ENCODE results near the gene SWSAP1.
"Not testable (repeated sequence)": the region's sequence is repeated elsewhere in the genome, so short reads cannot be mapped to it uniquely, and the experiment has no call there.

SWSAP1 gene

DNA sequence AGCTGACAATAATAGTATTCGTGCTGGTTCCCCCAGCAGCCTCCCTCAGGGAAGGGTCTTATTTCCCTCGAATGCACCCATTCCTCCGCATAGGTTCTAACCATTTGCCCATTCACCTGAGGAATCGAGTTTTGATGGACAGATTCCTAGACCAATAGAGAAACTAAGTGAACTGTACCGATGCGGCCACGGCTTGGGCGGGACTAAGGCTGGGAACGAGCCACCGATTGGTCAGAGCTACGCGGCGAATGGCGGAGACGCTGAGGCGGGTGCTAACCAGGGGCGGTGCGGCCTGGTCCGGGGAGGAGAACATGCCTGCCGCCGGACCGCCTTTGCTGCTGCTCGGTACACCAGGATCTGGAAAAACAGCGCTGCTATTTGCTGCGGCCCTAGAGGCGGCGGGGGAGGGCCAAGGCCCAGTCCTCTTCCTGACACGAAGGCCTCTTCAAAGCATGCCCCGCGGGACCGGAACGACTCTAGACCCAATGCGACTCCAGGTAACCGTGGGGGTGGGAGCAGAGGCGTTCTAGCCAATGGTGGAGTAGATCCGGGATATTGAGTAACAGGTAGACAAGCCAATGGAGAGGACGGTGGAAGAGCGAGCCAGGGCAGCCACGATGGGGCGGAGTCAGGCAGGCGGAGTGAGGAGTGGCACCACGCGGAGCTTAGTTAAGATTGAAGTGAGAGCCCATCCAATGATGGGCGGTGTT is at the start of gene SWSAP1:
Gene SWSAP1, plus strand, starts transcription at position 234 of the 710 bp plus-strand sequence. Its CDS starts 15 bp downstream, at position 249.
- peak; percentile 99 for DNase-seq (ENCODE audit: low spot score)

DNA sequence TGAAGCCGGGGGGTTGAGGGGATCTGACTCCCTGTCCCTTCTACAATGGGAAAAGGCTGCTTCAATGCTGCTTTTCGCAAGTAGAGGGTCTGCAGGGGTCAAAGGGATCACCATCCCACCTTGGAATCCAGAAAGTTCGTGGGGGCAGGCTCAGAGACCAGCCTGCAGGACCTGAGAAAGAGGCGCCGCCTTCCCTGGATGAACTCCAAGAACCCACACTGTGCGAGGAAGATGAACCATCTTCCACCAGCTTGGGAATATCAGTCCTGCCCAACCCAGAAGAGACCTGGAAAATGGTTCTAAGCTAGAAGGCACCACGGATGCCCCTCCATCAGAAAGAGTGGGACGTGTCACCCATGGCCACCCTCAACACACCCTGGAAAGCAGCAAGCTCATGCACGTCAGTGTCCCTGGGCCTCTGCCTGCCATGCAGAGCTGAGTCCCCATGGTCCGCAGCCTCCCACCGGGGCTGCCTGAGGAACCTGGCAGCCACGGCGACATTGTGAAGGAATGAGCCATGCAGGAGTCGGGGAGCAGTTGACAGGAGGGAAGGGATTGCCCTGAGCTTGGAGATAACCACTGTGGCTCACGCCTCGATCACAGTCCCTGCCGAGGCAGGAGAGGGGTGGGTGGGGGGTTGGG is 49.6 kb upstream of the SWSAP1 start:
- DNase-seq (ENCODE audit: low spot score), result no peak

DNA sequence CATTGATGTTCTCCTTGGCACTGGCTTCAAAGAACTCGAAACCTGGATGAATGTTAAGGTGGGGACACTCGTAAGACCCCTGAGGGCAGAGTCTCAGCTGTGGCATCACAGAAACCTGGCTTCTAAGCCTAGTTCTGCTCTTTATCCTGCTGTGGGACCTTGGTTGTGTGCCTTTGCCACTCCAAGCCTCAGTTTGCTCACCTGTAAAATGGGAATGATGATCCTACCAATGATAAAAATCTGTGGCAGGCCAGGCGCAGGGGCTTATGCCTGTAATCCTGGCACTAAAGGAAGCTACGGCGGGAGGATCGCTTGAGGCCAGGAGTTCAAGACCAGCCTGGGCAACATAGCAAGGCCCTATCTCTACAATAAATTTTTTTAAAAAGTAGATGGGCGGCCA is 48.9 kb upstream of the SWSAP1 start:
- DNase-seq (ENCODE audit: low spot score), result no peak

DNA sequence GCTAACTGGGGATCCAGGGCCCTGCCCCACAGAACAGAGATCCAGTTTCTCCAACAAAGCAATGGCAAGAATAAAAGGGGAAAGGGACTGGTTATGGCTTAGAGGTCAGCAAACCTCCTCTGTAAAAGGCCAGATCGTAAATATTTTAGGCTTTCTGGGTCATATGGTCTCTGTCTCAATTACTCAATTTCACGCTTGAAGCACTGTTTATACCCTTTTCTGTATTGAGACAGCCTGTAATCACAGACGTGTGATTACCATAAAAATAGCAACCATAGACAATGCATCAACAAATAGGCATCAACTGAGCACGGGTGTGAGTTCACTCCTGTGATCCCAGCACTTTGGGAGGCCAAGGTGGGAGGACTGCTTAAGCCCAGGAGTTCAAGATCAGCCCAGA is 44.3 kb upstream of the SWSAP1 start:
- no peak for DNase-seq (ENCODE audit: low spot score)

DNA sequence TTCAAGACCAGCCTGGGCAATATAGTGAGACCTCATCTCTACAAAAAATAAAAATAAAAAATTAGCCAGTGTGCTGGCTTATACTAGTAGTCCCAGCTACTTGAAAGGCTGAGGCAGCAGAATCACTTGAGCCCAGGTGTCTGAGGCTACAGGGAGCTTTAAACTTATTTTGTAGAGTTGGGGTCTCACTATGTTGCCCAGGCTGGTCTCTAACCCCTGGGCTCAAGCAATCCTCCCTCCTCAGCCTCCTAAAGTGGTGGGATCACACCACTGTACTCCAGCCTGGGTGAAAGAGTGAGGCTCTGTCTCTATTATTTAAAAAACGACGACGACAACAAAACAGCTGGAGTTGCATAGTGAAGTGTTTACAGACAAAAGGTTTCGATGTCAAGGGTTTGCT is 43.0 kb upstream of the SWSAP1 start:
- DNase-seq (ENCODE audit: low spot score), result no peak

DNA sequence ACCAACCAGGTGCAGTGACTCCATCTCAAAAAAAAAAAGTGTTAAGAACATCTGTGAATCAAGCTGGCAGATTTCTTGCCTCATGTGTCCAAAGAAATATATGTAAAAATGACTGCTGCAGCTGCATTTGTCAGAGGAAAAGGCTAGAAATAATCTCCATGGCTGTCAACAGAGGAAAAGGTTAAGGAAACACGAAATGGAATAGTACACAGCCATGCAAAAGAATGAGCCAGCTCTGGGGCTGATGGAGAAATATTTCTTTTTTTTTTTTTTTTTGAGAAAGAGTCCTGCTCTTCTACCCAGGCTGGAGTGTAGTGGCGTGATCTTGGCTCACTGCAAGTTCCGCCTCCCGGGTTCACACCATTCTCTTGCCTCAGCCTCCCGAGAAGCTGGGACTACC is 41.6 kb upstream of the SWSAP1 start:
- DNase-seq (ENCODE audit: low spot score), result no peak

- DNase-seq (ENCODE audit: low spot score), result not testable (repeated sequence)
These were observed 40.6 kb upstream of the SWSAP1 start for GRCh38 chr19:11333838-11334237.

GRCh38 chr19:11335449-11336146 is 38.9 kb upstream of the SWSAP1 start:
- no peak for DNase-seq (ENCODE audit: low spot score)

GRCh38 chr19:11337080-11337479 is 37.4 kb upstream of the SWSAP1 start:
- DNase-seq (ENCODE audit: low spot score), result no peak

DNA sequence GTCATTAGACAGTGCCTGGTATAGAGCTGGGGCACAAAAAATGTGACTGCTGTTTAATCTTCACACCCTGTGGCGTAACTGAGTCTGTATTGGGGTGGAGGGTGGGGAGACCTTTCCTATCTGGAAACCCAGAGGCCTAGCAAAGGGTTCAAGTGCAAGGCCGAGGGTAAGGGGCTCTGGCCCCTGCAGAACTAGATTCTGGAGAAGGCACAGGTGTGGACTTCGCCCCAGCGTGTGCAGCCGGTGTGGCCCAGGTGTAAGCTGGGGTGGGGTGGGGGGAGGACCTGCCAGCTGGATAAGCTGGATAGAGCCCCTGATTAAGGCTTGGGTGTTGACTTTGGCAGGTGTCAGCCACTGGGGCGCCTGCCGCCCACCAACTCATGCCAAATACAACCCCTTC is 36.3 kb upstream of the SWSAP1 start:
- no peak for DNase-seq (ENCODE audit: low spot score)

DNA sequence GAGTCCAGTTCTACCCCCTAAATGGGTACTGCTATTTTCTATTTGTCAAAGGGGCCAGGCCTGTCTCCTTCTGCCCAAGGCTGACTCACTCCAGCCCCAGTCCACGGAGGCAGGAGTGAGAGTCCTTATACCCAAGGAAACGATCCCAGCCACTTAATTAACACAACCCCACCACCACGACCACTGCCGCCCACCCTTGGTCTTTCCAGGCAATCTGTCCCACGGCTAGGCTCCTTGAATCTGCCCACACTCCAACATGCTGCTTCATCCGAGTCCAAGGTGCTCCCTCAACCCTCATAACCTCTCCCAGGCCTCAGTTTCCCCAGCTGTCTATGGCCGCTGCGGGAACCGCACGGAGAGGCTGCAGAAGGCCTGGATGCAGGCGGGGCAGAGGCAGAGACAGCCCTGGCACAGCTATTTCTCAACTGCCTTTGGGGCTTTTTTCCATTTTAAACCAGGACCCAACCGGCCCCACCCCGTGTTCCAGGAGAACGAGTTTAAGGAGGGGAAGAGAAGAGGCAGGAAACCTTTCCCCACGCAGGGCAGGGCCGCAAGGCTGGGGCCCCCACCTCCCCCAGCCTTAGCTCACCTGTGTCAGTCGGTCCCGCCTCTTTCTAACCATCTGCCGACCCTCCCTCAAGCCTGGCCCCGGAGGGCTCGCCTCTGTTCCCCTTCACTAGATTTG is 35.8 kb upstream of the SWSAP1 start:
- DNase-seq (ENCODE audit: low spot score), result peak; percentile 32

- DNase-seq (ENCODE audit: low spot score), result peak; percentile 98
These were observed 35.0 kb upstream of the SWSAP1 start, which contains the start of gene RAB3D for GRCh38 chr19:11339254-11340098. Gene RAB3D (minus strand): TSS chr19:11339657. CDS start chr19:11337399, 2,258 bp downstream.

DNA sequence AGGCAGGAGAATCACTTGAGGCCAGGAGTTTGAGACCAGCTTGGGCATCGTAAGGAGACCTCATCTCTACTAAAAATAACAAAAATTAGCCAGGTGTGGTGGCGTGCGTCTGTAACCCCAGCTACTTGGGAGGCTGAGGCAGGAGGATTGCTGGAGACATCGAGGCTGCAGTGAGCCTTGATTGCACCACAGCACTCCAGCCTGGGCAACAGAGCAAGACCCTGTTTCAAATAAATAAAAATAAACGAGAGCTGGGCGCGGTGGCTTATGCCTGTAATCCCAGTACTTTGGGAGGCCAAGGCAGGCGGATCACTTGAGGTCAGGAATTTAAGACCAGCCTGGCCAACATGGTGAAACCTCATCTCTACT is 34.4 kb upstream of the SWSAP1 start:
- DNase-seq (ENCODE audit: low spot score), result not testable (repeated sequence)

DNA sequence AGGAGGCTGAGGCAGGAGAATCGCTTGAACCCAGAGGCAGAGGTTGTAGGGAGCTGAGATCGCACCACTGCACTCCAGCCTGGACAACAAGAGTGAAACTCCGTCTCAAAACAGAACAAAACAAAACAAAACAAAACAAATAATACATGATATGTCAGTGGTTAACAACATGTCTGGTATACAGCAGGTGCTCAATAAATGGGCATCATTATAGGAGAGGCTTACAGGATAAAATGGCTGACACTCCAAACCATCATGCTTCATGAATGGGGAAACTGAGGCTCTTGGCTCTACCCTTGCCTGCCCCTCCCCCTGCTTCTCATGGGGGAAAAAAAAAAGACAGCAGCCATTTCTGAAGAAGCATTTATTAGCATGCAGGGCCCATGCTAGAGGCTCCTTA is 32.0 kb upstream of the SWSAP1 start:
- no peak for DNase-seq (ENCODE audit: low spot score)

GRCh38 chr19:11345122-11345803 is 29.2 kb upstream of the SWSAP1 start:
- DNase-seq (ENCODE audit: low spot score), result no peak

GRCh38 chr19:11346104-11346940 is 28.1 kb upstream of the SWSAP1 start, which contains the start of the genes CCDC159 and TMEM205:
Gene CCDC159 (plus strand): TSS chr19:11346519. CDS start chr19:11346607, 88 bp downstream.
Gene TMEM205 (minus strand): TSS chr19:11346268. CDS start chr19:11345619, 649 bp downstream.
- peak; percentile 96 for DNase-seq (ENCODE audit: low spot score)

- DNase-seq (ENCODE audit: low spot score), result no peak
These were observed 26.9 kb upstream of the SWSAP1 start for GRCh38 chr19:11347546-11348039.

- DNase-seq (ENCODE audit: low spot score), result no peak
These were observed 25.3 kb upstream of the SWSAP1 start for GRCh38 chr19:11349171-11349570.

- DNase-seq (ENCODE audit: low spot score), result not testable (repeated sequence)
These were observed 20.4 kb upstream of the SWSAP1 start for GRCh38 chr19:11354102-11354501.
